Measurements from ENCODE around the gene ATP1A4.

ATP1A4 gene

DNA sequence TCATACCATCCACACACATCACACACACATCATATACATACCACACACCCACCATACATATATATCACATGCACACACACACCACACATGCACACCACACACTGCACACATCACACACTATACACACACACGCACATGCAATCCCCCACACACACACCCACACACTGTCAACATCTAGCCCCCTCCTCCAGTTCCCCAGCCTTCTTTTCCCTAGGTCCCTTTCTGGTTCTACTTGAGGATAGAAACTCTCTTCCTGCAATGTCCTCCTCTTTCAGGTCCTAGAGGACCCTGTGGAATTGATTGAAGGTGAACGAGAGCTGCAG, 43.3 kb downstream of the ATP1A4 start:
- H3K4me3 ChIP-seq (ENCODE audit: control insufficient read depth, low read depth, low read length) = no peak overlapping the region
- DNase-seq (ENCODE audit: low read depth) = no peak
- TF ChIP-seq CTCF (conservative IDR thresholded peaks at IDR 0.05; ENCODE audit: control insufficient read depth, insufficient read depth, low read depth, low read length) = no peak

GRCh38 chr1:160196143-160196542, 44.7 kb downstream of the ATP1A4 start:
- no peak overlapping the region for H3K4me3 ChIP-seq (ENCODE audit: control insufficient read depth, low read depth, low read length)
- TF ChIP-seq CTCF (conservative IDR thresholded peaks at IDR 0.05; ENCODE audit: control insufficient read depth, insufficient read depth, low read depth, low read length) = no peak
- DNase-seq (ENCODE audit: low read depth) = no peak

DNA sequence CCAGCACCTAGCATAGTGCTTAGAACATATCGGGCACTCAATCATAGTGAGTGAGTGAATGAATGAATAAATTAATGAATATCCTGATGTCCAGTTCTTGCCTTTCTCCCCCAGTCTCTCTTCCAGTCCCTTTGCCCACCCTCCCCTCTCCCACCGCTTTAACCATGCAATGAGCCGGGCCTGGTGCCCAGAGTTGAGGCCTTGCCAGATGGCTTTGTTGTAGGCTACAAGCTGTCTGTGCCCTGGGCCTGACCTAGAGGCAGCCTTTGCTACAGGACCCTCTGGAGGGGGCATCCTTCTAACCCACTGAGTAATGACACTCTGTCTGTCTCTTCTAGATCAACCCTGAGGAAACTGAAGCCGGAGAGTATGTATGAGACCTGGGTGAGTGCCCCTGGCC, 45.8 kb downstream of the ATP1A4 start:
- no peak for DNase-seq (ENCODE audit: low read depth)
- H3K4me3 ChIP-seq (ENCODE audit: control insufficient read depth, low read depth, low read length) = no peak overlapping the region
- TF ChIP-seq CTCF (conservative IDR thresholded peaks at IDR 0.05; ENCODE audit: control insufficient read depth, insufficient read depth, low read depth, low read length) = no peak

DNA sequence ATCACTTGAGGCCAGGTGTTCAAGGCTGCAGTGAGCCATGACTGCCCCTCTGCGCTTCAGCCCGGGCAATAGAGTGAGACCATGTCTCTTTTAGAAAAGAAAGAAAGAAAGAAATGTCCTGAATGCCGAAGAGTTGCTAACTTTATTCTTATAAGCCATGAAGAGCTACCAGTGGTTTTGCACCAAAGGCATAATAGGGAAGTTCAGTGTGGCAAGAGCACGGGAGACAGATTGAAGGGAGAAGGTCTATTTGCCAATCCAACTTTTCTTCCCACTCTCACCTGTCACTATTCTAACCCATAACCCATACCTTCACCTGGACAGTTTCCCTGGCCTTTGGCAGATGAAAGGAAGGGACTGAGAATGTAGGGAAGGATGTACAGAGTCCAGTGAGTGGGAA, 49.4 kb downstream of the ATP1A4 start:
- no peak for DNase-seq (ENCODE audit: low read depth)
- no peak overlapping the region for H3K4me3 ChIP-seq (ENCODE audit: control insufficient read depth, low read depth, low read length)
- TF ChIP-seq CTCF (conservative IDR thresholded peaks at IDR 0.05; ENCODE audit: control insufficient read depth, insufficient read depth, low read depth, low read length) = no peak

DNA sequence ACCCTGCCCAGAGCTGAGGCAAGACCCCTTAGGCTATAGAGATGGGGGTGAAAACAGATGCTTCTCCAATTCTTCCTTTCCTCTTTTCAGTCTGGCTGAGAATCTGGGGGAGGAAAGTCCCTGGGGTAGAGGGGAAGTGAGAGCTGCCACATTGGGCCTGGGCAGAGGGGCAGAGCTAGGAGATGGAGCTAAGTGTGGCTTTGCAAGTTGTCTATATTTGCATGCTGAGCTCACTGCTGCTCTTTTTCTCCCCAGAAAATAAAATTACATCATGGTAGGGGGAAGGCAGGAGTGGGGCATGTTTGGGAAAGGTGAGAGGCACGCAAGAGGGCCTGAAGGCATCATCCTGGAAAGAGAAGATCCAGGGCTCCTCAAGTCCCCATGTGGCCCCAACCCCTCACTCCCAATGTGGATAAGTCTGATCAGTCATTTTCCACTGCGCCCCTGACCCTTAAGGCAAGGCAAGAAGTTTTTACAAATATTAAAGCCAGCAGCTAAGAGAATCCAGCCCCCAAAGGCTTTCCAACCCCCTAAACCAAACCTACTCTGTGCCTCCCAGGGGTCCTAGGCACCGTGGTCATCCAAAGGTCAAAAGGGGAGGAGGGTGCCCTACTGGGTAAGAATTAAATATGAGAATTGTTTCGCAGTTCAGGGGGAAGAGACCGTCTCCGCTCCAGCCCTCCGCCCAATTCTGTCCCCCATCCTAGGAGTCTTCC, 53.3 kb downstream of the ATP1A4 start:
- no peak for TF ChIP-seq CTCF (conservative IDR thresholded peaks at IDR 0.05; ENCODE audit: control insufficient read depth, insufficient read depth, low read depth, low read length)
- peak overlapping the region; percentile 44 for H3K4me3 ChIP-seq (ENCODE audit: control insufficient read depth, low read depth, low read length)
- DNase-seq (ENCODE audit: low read depth) = no peak

DNA sequence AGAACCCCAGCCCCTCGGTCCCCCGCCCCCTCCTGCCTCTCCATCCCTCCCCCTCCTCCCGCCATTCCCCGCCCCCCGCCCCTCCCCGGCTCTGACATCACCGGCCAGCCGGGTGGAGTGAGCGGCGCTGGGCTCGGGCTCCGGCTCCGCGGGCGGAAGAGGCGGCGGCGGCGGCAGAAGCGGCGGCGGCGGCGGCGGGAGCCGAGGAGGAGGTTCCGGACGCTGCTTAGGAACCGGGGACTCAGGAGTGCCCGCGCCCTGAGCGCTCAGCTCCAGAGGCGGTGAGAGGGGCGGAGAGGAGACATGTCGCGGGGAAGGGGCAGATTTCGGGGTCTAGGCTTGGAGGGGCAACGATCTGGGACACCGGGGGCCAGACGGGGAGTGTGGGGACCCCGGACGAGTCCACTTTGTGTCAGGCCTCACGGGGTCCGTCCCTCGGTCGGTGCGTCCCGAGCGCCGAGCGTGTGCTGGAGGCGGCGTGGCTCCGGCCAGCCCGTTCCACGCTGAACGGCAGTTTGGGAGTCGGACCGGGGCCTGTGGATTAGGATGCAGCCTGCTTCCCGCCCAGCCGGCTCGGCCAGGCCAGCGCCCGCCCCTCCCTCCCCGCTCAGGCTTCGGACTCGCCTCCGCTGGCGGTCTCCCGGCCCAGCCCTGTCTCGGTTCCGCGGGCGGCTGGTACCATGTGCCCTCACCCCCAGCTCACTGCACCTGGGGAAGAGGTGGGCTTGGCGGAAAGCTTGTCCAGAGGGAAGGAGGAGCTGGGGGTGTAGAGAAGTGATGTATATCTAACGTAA, 54.0 kb downstream of the ATP1A4 start, which contains the start of gene PEA15:
TSS of gene PEA15 (plus strand) at position 143 of the 794 bp plus-strand sequence. CDS start 6,161 bp downstream, outside the sequence.
- peak; percentile 32 for DNase-seq (ENCODE audit: low read depth)
- peak within 1 kb of the TSS; percentile 87 for H3K4me3 ChIP-seq (ENCODE audit: control insufficient read depth, low read depth, low read length)
- no peak for TF ChIP-seq CTCF (conservative IDR thresholded peaks at IDR 0.05; ENCODE audit: control insufficient read depth, insufficient read depth, low read depth, low read length)

Data from fibroblast of mammary gland (primary cell).